Measurements from ENCODE around the gene FOXC2. TPM values are rescaled to one million over a fixed set of nuclear protein-coding genes. Genes with fewer than 3 reads are reported as not detected.

Gene FOXC2
- total and polyA plus RNA-seq, 9 of the 15 experiments (the other 6 are each of a cell fraction or from before 2014, with no cell fraction given) = 0.01 to 0.11 (median 0.10) TPM; not detected in 5

GRCh38 chr16:86533076-86533475 is 33.6 kb upstream of the FOXC2 start:
- peaks cover 3% of the 10 kb centered on the region for H3K9me1 ChIP-seq (ENCODE audit: control insufficient read depth, insufficient read depth, low read length)
- H3K27ac ChIP-seq (ENCODE audit: extremely low read depth, low read depth, low read length) = no peak overlapping the region
- H3K4me1 ChIP-seq (replicated peaks in 1 of 2; ENCODE audit: control insufficient read depth in 2 of 2, insufficient read depth in 2 of 2, low read length in 2 of 2) = peaks cover 0 to 5% of the 10 kb centered on the region in 2 experiments; a peak in 1 of 5 replicates
- no peak for FAIRE-seq
- H3K4me3 ChIP-seq = no peak overlapping the region
- in situ Hi-C loops (cut with MboI) = no loop called here
- POLR2A ChIA-PET = interaction anchor here (0.8 kb wide), 1 partner anchor 21 kb away, joined by 3 read pairs; no protein-coding TSS in a partner anchor
- H4K20me1 ChIP-seq (replicated peaks; ENCODE audit: control insufficient read depth, insufficient read depth, low read length) = no peaks in the 10 kb centered on the region
- CTCF ChIA-PET (ENCODE audit: low intra/inter-chr PET ratio) = no interaction called here
- no peak for DNase-seq (ENCODE audit: extremely low read depth in 1 of 4, low spot score in 3 of 4)
- H3K36me3 ChIP-seq (ENCODE audit: control insufficient read depth, insufficient read depth, low read length) = peaks cover 3% of the 10 kb centered on the region; the same call in 1 of the 3 replicates
- H2AFZ ChIP-seq (ENCODE audit: low read depth, low read length) = no peak overlapping the region
- no peak overlapping the region for H3K9ac ChIP-seq (ENCODE audit: insufficient read depth in 1 of 2, low read depth in 2 of 2, low read length in 2 of 2)
- no peaks in the 10 kb centered on the region for H3K79me2 ChIP-seq (ENCODE audit: control insufficient read depth, insufficient read depth, low read length)
- no peak overlapping the region for H3K4me2 ChIP-seq (ENCODE audit: insufficient read depth, low read length)
- no peaks in the 10 kb centered on the region for H3K9me3 ChIP-seq (replicated peaks; ENCODE audit: control insufficient read depth, insufficient read depth, low read depth, low read length)
- no TSS peak for BruUV-seq (replicated peaks)
- 73% methylated on average over 8 of the region's 8 CpGs for WGBS (ENCODE audit: insufficient coverage, low coverage, missing lambda C conversion rate)
- TF ChIP-seq, protein P1, sequence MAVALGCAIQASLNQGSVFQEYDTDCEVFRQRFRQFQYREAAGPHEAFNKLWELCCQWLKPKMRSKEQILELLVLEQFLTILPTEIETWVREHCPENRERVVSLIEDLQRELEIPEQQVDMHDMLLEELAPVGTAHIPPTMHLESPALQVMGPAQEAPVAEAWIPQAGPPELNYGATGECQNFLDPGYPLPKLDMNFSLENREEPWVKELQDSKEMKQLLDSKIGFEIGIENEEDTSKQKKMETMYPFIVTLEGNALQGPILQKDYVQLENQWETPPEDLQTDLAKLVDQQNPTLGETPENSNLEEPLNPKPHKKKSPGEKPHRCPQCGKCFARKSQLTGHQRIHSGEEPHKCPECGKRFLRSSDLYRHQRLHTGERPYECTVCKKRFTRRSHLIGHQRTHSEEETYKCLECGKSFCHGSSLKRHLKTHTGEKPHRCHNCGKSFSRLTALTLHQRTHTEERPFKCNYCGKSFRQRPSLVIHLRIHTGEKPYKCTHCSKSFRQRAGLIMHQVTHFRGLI (CRISPR knock-in tag; IDR thresholded peaks at IDR 0.05) = no peak
- TF ChIP-seq ZNF766 (CRISPR knock-in tag; conservative IDR thresholded peaks at IDR 0.05) = no peak
- no peak for TF ChIP-seq TARDBP (IDR thresholded peaks at IDR 0.05)
- no peak for TF ChIP-seq SMARCB1 (IDR thresholded peaks at IDR 0.05; ENCODE audit: insufficient read length, low read depth)
- TF ChIP-seq ZNF395 (CRISPR knock-in tag; IDR thresholded peaks at IDR 0.05) = no peak
- no peaks in the 10 kb centered on the region; a peak in 1 of 5 replicates for H3K27me3 ChIP-seq (ENCODE audit: control insufficient read depth in 2 of 2, insufficient read depth in 2 of 2, low read length in 2 of 2)
- ATAC-seq = no peak
- intact Hi-C loops (cut with micrococcal nuclease) = no loop called here
